Ectodermal cell (in vitro differentiated cells): ENCODE measurements around the gene ARL10.
A peak's percentile ranks its signal among the peaks of the same experiment; 100 is the strongest.

Source experiments
- H3K27ac ChIP-seq: 2 replicates; pipeline ENCODE4 v1.7.0; 2013; ENCODE audit warnings: mild to moderate bottlenecking, low read depth, low read length; ENCODE audit not compliant: insufficient read depth, poor library complexity, severe bottlenecking
- H3K27me3 ChIP-seq: 2 replicates; pipeline ENCODE4 v1.7.0; 2013; ENCODE audit warnings: mild to moderate bottlenecking, low read length; ENCODE audit not compliant: insufficient read depth, control insufficient read depth, poor library complexity, severe bottlenecking
- H3K36me3 ChIP-seq: one replicate; pipeline ENCODE4 v1.7.0; 2013; ENCODE audit warnings: low read length; ENCODE audit not compliant: control insufficient read depth, insufficient read depth
- H3K4me1 ChIP-seq: one replicate; pipeline ENCODE4 v1.7.0; 2013; ENCODE audit warnings: low read length; ENCODE audit not compliant: control insufficient read depth, insufficient read depth
- H3K4me3 ChIP-seq: 2 replicates; pipeline ENCODE4 v1.7.0; 2013; ENCODE audit warnings: low read depth, low read length, control low read depth; ENCODE audit not compliant: insufficient read depth
- H3K9me3 ChIP-seq: 2 replicates; pipeline ENCODE4 v1.7.0; 2013; ENCODE audit warnings: mild to moderate bottlenecking, low read length, moderate library complexity; ENCODE audit not compliant: control insufficient read depth
- WGBS, 2 experiments: methylation state at CpG; one replicate each; pipeline ENCODE4 v1.1.7; 2013; ENCODE audit warnings: missing lambda C conversion rate in 2 of 2; 5-methylcytosine and 5-hydroxymethylcytosine counted together

Gene ARL10

DNA sequence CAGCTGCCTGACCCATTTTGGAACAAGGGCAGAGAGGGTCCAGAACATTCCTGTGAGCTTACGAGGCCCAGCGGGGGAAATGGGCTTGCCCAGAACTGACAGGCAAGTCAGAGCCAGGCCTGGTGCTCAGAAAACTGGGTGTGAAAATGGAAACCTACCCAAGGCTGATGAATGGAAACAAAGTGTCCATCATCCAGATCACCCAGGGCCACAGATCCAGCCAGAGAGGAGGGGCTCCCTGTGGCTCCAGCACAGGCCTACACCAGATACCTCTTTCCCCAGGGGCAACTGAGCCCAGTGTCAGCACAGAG lies 47.9 kb downstream of the ARL10 start:
- peaks cover 22% of the 10 kb centered on the region for H3K27me3 ChIP-seq
- H3K36me3 ChIP-seq = no peaks in the 10 kb centered on the region
- no peaks in the 10 kb centered on the region for H3K9me3 ChIP-seq
- no peak overlapping the region for H3K27ac ChIP-seq
- WGBS, 2 experiments = 90 to 94% methylated on average over 2 of the region's 2 CpGs
- no peaks in the 10 kb centered on the region for H3K4me1 ChIP-seq
- H3K4me3 ChIP-seq = no peak overlapping the region

DNA sequence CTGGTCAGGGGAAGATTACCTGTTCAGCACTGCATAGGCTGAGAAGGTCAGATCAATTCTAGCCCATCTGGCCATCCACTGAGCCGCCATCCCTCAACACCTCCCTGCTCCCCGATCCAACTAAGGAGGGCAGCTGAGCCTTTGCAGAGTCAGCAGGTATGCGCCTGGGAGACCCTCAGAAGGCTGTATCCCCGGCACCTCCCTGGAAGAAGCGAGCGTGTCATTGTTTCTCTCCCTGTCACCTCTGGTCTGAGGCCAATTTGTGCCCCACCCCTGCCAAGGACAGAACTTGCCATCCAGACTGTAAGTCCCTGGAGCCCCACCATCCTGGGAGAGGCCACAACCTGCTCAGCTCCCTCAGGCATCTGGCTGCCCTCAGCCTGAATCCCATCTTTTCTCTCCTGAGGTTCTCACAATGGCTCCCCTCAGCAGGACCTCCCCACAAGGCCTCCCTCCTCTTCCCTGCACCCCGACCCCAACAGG lies 48.5 kb downstream of the ARL10 start:
- Histone ChIP-seq H3K4me3 (no peak overlapping the region), H3K4me1 (no peaks in the 10 kb centered on the region), H3K27me3 (peaks cover 22% of the 10 kb centered on the region), H3K9me3 (no peaks in the 10 kb centered on the region), H3K27ac (no peak overlapping the region), H3K36me3 (no peaks in the 10 kb centered on the region)
- 84% methylated on average over 7 of the region's 7 CpGs for WGBS, 2 experiments

DNA sequence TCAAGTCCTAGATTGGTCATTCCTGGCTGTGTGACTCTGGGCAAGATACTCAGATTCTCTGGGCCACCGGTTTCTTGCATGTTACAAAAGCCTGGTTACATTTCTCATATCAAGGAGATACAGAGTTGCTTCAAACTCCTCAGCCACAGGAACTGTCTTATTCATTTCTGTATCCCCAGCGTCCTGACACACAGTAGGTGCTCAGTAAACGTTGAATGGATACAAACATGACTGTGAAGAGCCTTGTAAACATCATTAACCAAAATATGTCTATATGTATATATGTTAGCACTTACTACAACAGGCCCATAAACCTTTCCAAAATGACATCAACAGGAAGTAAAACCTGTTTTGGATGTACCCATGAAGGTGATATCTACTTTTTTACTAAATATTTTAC lies 49.4 kb downstream of the ARL10 start:
- peaks cover 22% of the 10 kb centered on the region for H3K27me3 ChIP-seq
- WGBS, 2 experiments = 91 to 93% methylated on average over 3 of the region's 3 CpGs
- H3K4me1 ChIP-seq = no peaks in the 10 kb centered on the region
- no peaks in the 10 kb centered on the region for H3K9me3 ChIP-seq
- H3K27ac ChIP-seq = no peak overlapping the region
- no peak overlapping the region for H3K4me3 ChIP-seq
- H3K36me3 ChIP-seq = no peaks in the 10 kb centered on the region

- 87% methylated on average over 13 of the region's 13 CpGs for WGBS, 2 experiments
- H3K27ac ChIP-seq = no peak overlapping the region
- peak overlapping the region; percentile 70 for H3K4me3 ChIP-seq
- H3K27me3 ChIP-seq = peaks cover 22% of the 10 kb centered on the region
- no peaks in the 10 kb centered on the region for H3K4me1 ChIP-seq
- no peaks in the 10 kb centered on the region for H3K36me3 ChIP-seq
- no peaks in the 10 kb centered on the region for H3K9me3 ChIP-seq
Observed at GRCh38 chr5:176415240-176415951, 50.1 kb downstream of the ARL10 start.

DNA sequence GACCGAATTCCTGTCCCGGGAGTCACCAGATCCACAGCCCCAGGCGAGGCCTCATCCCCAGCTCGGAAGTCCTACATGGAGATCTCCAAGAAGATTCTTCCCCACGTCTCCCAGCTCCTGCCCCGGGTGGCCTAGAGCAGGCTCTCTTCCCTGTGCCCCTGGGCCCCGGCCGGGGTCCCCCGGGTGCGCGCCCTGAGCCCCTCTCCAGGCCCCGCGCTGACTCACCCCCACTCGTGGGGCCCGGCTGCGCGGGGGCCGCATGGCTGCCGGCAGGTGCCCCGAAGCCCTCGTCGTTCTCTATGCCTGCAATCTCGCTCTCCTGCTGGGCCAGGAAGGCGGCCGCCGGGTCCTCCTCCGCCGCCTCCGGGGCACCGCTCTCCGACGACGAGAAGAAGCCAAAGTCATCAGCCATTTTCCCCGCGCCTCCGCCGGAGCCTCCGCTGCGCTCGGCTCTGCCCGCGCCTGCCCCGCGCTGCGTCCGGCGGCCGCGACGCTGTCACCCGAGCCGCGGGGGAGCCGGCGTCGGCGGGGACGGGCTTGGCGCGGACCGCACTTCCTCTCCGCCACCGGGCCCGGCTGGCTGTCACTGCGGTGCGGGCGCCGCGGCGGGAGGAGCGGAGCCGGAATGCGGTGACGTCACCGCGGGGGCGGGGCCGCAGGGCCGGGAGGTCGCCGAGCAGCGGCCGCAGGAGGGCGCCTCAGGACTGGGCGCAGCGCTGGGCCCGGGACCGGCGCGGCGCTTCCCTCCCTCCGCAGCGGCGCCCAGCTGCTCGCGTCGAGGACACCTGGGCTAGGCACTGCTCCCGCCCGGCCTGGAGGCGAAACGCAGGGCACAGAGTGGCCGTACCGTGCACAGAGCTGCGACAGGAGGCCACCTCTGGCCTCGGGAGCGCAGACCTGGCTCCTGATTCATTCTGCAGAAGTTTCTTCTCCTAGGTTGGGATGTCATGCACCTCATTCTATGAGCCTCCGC lies 51.0 kb downstream of the ARL10 start, which contains the start of gene CLTB:
CLTB (minus strand) TSS at position 588 of the 973 bp plus-strand sequence; CDS start at position 412, 176 bp downstream.
- whole genome bisulfite sequencing, 2 experiments = 3% methylated on average over 107 of the region's 107 CpGs
- no peaks in the 10 kb centered on the region for H3K4me1 ChIP-seq
- H3K36me3 ChIP-seq = no peaks in the 10 kb centered on the region
- peaks cover 22% of the 10 kb centered on the region for H3K27me3 ChIP-seq
- no peaks in the 10 kb centered on the region for H3K9me3 ChIP-seq
- H3K27ac ChIP-seq = no peak within 1 kb of the TSS
- H3K4me3 ChIP-seq = peak within 1 kb of the TSS; percentile 70

- H3K27ac ChIP-seq = no peak overlapping the region
- no peaks in the 10 kb centered on the region for H3K36me3 ChIP-seq
- peak overlapping the region; percentile 70 for H3K4me3 ChIP-seq
- H3K4me1 ChIP-seq = no peaks in the 10 kb centered on the region
- 89 to 90% methylated on average over 11 of the region's 11 CpGs for WGBS, 2 experiments
- H3K27me3 ChIP-seq = peaks cover 22% of the 10 kb centered on the region
- no peaks in the 10 kb centered on the region for H3K9me3 ChIP-seq
Observed at GRCh38 chr5:176416965-176417364, 51.7 kb downstream of the ARL10 start.

DNA sequence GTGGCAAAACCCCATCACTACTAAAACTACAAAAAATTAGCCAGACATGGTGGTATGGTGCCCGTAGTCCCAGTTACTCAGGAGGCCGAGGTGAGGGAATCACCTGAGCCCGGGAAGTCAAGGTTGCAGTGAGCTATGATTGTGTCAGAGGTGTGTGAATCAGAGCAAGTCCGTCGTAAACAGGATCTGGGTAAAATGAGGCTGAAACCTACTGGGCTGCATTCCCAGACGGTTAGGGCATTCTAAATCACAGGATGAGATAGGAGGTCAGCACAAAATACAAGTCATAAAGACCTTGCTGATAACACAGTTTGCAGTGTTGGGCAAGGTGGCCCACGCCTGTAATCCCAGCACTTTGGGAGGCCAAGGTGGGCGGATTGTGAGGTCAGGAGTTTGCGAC lies 53.0 kb downstream of the ARL10 start:
- no peaks in the 10 kb centered on the region for H3K4me1 ChIP-seq
- peaks cover 22% of the 10 kb centered on the region for H3K27me3 ChIP-seq
- no peak overlapping the region for H3K27ac ChIP-seq
- H3K9me3 ChIP-seq = no peaks in the 10 kb centered on the region
- no peak overlapping the region for H3K4me3 ChIP-seq
- 88 to 91% methylated on average over 9 of the region's 9 CpGs for WGBS, 2 experiments
- H3K36me3 ChIP-seq = no peaks in the 10 kb centered on the region

GRCh38 chr5:176420086-176420485 lies 54.8 kb downstream of the ARL10 start:
- Histone ChIP-seq H3K27ac (no peak overlapping the region), H3K4me1 (no peaks in the 10 kb centered on the region), H3K4me3 (no peak overlapping the region), H3K36me3 (no peaks in the 10 kb centered on the region), H3K9me3 (no peaks in the 10 kb centered on the region), H3K27me3 (peaks cover 22% of the 10 kb centered on the region)
- WGBS, 2 experiments = 91 to 94% methylated on average over 5 of the region's 5 CpGs

DNA sequence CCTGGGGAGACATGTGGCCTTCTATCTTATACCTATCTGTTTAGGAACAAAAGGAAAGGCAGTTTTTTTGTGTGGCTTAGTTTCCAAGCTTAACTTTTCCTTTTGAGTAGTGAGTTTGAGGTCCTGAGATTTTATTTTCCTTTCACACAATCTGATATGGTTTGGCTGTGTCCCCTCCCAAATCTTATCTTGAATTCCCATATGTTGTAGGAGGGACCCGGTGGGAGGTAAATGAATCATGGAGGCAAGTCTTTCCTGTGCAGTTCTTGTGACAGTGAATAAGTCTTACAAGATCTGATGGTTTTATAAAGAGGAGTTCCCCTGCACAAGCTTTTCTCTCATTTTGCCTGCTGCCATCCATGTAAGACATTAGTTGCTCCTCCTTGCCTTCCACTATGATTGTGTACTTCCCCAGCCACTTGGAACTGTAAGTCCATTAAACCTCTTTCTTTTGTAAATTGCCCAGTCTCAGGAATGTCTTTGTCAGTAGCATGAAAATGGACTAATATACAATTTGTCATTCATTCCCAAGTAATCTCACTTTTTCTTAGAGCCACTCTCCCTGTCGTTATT lies 55.8 kb downstream of the ARL10 start:
- Histone ChIP-seq H3K9me3 (no peaks in the 10 kb centered on the region), H3K27me3 (peaks cover 17% of the 10 kb centered on the region), H3K27ac (no peak overlapping the region), H3K4me1 (no peaks in the 10 kb centered on the region), H3K36me3 (no peaks in the 10 kb centered on the region), H3K4me3 (no peak overlapping the region)
- 89 to 92% methylated on average over 2 of the region's 2 CpGs for WGBS, 2 experiments

GRCh38 chr5:176424181-176424580 lies 58.9 kb downstream of the ARL10 start:
- no peaks in the 10 kb centered on the region for H3K9me3 ChIP-seq
- no peaks in the 10 kb centered on the region for H3K36me3 ChIP-seq
- H3K27ac ChIP-seq = no peak overlapping the region
- H3K4me1 ChIP-seq = no peaks in the 10 kb centered on the region
- WGBS, 2 experiments = 84 to 88% methylated on average over 3 of the region's 3 CpGs
- H3K4me3 ChIP-seq = no peak overlapping the region
- H3K27me3 ChIP-seq = no peaks in the 10 kb centered on the region
